NCI-H2227 treated with DMSO at 0.1 percent for 48 hours (cell line): ENCODE measurements around the gene RBMY1E.
"Not testable (repeated sequence)": the region's sequence is repeated elsewhere in the genome, so short reads cannot be mapped to it uniquely, and the experiment has no call there.

Source experiments
- DNase-seq: peaks from one replicate; lab custom pipeline; 2025; lab: John Stamatoyannopoulos, UW

The RBMY1E gene

GRCh38 chrY:21917932-21918331, at the start of gene RBMY1E:
Gene RBMY1E (minus strand): TSS chrY:21918032. CDS start chrY:21916054, 1,978 bp downstream.
- DNase-seq, result not testable (repeated sequence)

- not testable (repeated sequence) for DNase-seq
Measured at GRCh38 chrY:21894426-21894825, 23.4 kb downstream of the RBMY1E start, which contains the start of gene RBMY1D. Gene RBMY1D (minus strand): TSS chrY:21894526. CDS start chrY:21892513, 2,013 bp downstream.

DNA sequence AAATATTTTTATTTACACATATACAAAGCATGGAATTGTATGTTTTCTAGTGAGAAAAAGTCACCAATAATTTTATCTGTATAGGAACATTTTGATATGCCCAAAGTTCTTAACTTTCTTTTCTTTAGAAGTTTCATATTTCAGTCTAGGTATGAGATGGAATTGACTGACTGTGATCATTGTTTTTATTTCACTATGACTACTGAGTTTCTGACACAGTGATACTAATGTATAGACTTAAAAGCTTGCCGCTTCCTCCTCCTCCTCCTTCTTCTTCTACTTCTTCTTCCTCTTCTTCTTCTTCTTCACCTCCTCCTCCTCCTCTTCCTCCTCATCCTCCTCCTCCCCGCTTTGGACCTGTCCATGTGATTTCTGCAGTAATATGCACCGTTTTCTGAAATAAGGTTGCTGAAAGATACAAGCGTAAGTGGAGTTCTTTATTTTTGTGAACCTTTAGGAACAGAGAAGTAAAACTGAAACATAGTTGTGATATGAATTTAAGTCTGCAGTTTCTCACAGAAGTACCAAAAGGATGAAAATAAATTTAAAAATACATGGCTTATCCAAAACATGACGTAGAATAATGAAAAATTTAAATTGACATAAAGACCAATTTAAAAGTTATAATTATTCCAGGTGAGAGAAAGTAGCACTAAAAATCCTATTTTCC, 48.3 kb downstream of the RBMY1E start:
- not testable (repeated sequence) for DNase-seq
